ENCODE data around the gene ALDH4A1. TPM values are rescaled to one million over a fixed set of nuclear protein-coding genes. Genes with fewer than 3 reads are reported as not detected.

Gene ALDH4A1
- total RNA-seq, result 12.9 and 13.0 TPM in 2 replicates

GRCh38 chr1:18902523-18903290 is at the start of gene ALDH4A1:
TSS of gene ALDH4A1 (minus strand) at chr1:18902555. CDS start at chr1:18902523, 32 bp downstream.

GRCh38 chr1:18859560-18859959 is 42.8 kb downstream of the ALDH4A1 start, which contains the start of gene TAS1R2:
TSS of gene TAS1R2 (minus strand) at chr1:18859660. CDS start at chr1:18859660, 0 bp downstream.

Other genes starting within 250 kb of the ALDH4A1 start
- not detected in 2 replicates for gene TAS1R2, start 42.9 kb downstream of the ALDH4A1 start, total RNA-seq
- gene IFFO2, start 54.1 kb upstream of the ALDH4A1 start, total RNA-seq, result 16.6 and 17.3 TPM in 2 replicates

All from epithelial cell of umbilical artery (primary cell).